ENCODE measurements around the gene TMEM272. TPM values are rescaled to one million over a fixed set of nuclear protein-coding genes. Genes with fewer than 3 reads are reported as not detected.

TMEM272 gene
- total RNA-seq, 1 donor from 2014 or later, result 0.25 TPM

- intact Hi-C loops (cut with DNase I), result no loop called here
- no peak overlapping the region for H3K27ac ChIP-seq
- H3K36me3 ChIP-seq, result no peaks in the 10 kb centered on the region
- no peaks in the 10 kb centered on the region for H3K9me3 ChIP-seq
- no peak overlapping the region for H3K4me3 ChIP-seq
- no peaks in the 10 kb centered on the region for H3K4me1 ChIP-seq
- DNase-seq (ENCODE audit: extremely low spot score in 2 of 2), result no peak
- no peaks in the 10 kb centered on the region for H3K27me3 ChIP-seq
- TF ChIP-seq POLR2AphosphoS5 (IDR thresholded peaks at IDR 0.05; ENCODE audit: insufficient read depth in 1 of 2, low read depth in 1 of 2) (no peak), POLR2A (IDR thresholded peaks at IDR 0.05) (no peak), CTCF (IDR thresholded peaks at IDR 0.05) (no peak)
These were observed 20.9 kb upstream of the TMEM272 start for GRCh38 chr13:51865838-51866237.

DNA sequence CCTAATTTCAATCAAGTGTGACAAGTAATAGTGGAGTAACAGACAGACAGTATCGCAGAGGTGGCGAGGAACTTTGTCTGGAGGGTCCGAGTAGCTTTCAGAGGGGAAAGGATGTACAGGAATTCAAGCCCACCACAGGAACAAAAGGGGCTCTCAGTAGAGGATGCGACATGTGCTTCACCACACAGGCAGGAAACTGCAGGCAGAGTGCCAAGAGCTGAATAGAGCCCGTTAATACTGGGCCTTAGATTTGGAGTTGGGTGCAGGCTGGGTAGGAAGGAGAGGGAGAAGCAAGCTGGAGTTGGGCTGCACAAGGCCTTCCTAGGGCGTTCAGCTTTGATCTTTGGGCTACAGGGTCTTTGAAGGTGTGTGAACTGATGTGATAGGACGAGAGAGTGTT lies 18.0 kb upstream of the TMEM272 start:
- Histone ChIP-seq H3K27ac (no peak overlapping the region), H3K27me3 (no peaks in the 10 kb centered on the region), H3K36me3 (no peaks in the 10 kb centered on the region), H3K4me1 (no peaks in the 10 kb centered on the region), H3K9me3 (no peaks in the 10 kb centered on the region), H3K4me3 (no peak overlapping the region)
- TF ChIP-seq POLR2A (IDR thresholded peaks at IDR 0.05) (no peak), CTCF (IDR thresholded peaks at IDR 0.05) (no peak), POLR2AphosphoS5 (IDR thresholded peaks at IDR 0.05; ENCODE audit: insufficient read depth in 1 of 2, low read depth in 1 of 2) (no peak)
- DNase-seq (ENCODE audit: extremely low spot score in 2 of 2), result no peak
- intact Hi-C loops (cut with DNase I), result no loop called here

DNA sequence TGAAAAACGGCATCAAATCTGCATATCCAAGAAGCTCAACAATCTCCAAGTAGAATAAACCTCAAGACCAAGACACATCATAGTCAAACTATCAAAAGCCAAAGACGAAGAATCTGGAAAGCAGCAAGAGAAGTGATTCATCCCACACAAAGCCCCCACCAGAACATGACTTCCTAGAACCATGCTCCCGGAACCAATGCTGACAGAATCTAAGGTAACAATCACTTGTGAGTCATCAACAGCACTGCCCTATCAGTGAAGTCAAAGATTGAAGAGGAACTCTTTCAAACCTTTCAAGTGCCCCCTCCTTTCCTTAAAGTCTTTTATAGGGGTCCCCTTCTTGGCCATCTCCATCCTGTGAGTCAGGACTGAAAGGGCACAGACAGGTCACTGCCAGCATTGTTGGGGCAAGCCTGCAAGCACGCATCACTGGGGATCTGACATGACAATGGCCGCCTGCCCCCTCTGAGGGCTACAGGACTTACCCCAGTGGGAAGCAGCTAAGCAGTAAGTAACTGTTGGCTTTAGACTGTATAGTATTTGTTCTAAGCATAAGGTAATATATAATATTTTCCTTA lies 16.8 kb upstream of the TMEM272 start, which contains the start of gene CCDC70:
TSS of gene CCDC70 (plus strand) at position 247 of the 578 bp plus-strand sequence. CDS start 3,443 bp downstream, outside the sequence.
- no peaks in the 10 kb centered on the region for H3K4me1 ChIP-seq
- no peak for DNase-seq (ENCODE audit: extremely low spot score in 2 of 2)
- TF ChIP-seq POLR2AphosphoS5 (IDR thresholded peaks at IDR 0.05; ENCODE audit: insufficient read depth in 1 of 2, low read depth in 1 of 2) (no peak), POLR2A (IDR thresholded peaks at IDR 0.05) (no peak), CTCF (IDR thresholded peaks at IDR 0.05) (no peak)
- no peak within 1 kb of the TSS for H3K4me3 ChIP-seq
- no peak within 1 kb of the TSS for H3K27ac ChIP-seq
- no peaks in the 10 kb centered on the region for H3K9me3 ChIP-seq
- no peaks in the 10 kb centered on the region for H3K27me3 ChIP-seq
- intact Hi-C loops (cut with DNase I), result no loop called here
- no peaks in the 10 kb centered on the region for H3K36me3 ChIP-seq

- H3K4me3 ChIP-seq, result no peak overlapping the region
- no peaks in the 10 kb centered on the region for H3K4me1 ChIP-seq
- no peak for DNase-seq (ENCODE audit: extremely low spot score in 2 of 2)
- H3K36me3 ChIP-seq, result no peaks in the 10 kb centered on the region
- H3K27me3 ChIP-seq, result no peaks in the 10 kb centered on the region
- intact Hi-C loops (cut with DNase I), result no loop called here
- no peak overlapping the region for H3K27ac ChIP-seq
- no peak for TF ChIP-seq POLR2A (IDR thresholded peaks at IDR 0.05)
- TF ChIP-seq POLR2AphosphoS5 (IDR thresholded peaks at IDR 0.05; ENCODE audit: insufficient read depth in 1 of 2, low read depth in 1 of 2), result no peak
- no peak for TF ChIP-seq CTCF (IDR thresholded peaks at IDR 0.05)
- H3K9me3 ChIP-seq, result no peaks in the 10 kb centered on the region
These were observed 13.7 kb upstream of the TMEM272 start for GRCh38 chr13:51858433-51859247.

- no peaks in the 10 kb centered on the region for H3K27me3 ChIP-seq
- DNase-seq (ENCODE audit: extremely low spot score in 2 of 2), result no peak
- no peaks in the 10 kb centered on the region for H3K36me3 ChIP-seq
- no peaks in the 10 kb centered on the region for H3K9me3 ChIP-seq
- intact Hi-C loops (cut with DNase I), result no loop called here
- no peak overlapping the region for H3K4me3 ChIP-seq
- no peak overlapping the region for H3K27ac ChIP-seq
- no peaks in the 10 kb centered on the region for H3K4me1 ChIP-seq
- TF ChIP-seq CTCF (IDR thresholded peaks at IDR 0.05) (no peak), POLR2A (IDR thresholded peaks at IDR 0.05) (no peak), POLR2AphosphoS5 (IDR thresholded peaks at IDR 0.05; ENCODE audit: insufficient read depth in 1 of 2, low read depth in 1 of 2) (no peak)
These were observed 12.0 kb upstream of the TMEM272 start for GRCh38 chr13:51856998-51857397.

Data from vagina (tissue), 2 donors.